Smooth muscle cell (in vitro differentiated cells): ENCODE results near the gene MND1. TPM values are rescaled to one million over a fixed set of nuclear protein-coding genes. Genes with fewer than 3 reads are reported as not detected.

Experiments
- DNase-seq: peaks from one replicate; lab custom pipeline; 2025; ENCODE audit not compliant: unreplicated experiment; lab: John Stamatoyannopoulos, UW
- H2AFZ ChIP-seq: fragments of 200-600 bp; sonication (generic); 2 replicates; pipeline ENCODE4 v1.6.0; 2016; ENCODE audit warnings: antibody characterized with exemption, low read depth, mild to moderate bottlenecking
- H3F3A ChIP-seq: fragments of 200-600 bp; sonication (generic); 2 replicates; pipeline ENCODE4 v1.6.0; 2017; ENCODE audit warnings: antibody characterized with exemption, low read depth
- H3K27ac ChIP-seq: fragments of 200-600 bp; sonication (generic); 2 replicates; pipeline ENCODE4 v1.5.1; 2016; ENCODE audit warnings: low read depth, mild to moderate bottlenecking
- H3K27me3 ChIP-seq: fragments of 200-600 bp; sonication (generic); 2 replicates; pipeline ENCODE4 v1.6.1; 2016; ENCODE audit warnings: low read depth, mild to moderate bottlenecking
- H3K36me3 ChIP-seq: fragments of 200-600 bp; sonication (generic); 2 replicates; pipeline ENCODE4 v1.5.1; 2016; ENCODE audit warnings: low read depth
- H3K4me1 ChIP-seq: fragments of 200-600 bp; sonication (generic); 2 replicates; pipeline ENCODE4 v1.5.1; 2016; ENCODE audit warnings: low read depth
- H3K4me2 ChIP-seq: fragments of 200-600 bp; sonication (generic); 2 replicates; pipeline ENCODE4 v1.6.0; 2016; ENCODE audit warnings: mild to moderate bottlenecking
- H3K4me3 ChIP-seq: fragments of 200-600 bp; sonication (generic); 2 replicates; pipeline ENCODE4 v1.5.1; 2016; ENCODE audit warnings: mild to moderate bottlenecking
- H3K79me2 ChIP-seq: fragments of 200-600 bp; sonication (generic); 2 replicates; pipeline ENCODE4 v1.6.0; 2016; ENCODE audit warnings: low read depth, mild to moderate bottlenecking
- H3K9ac ChIP-seq: fragments of 200-600 bp; sonication (generic); 2 replicates; pipeline ENCODE4 v1.6.0; 2016; ENCODE audit warnings: low read depth
- H3K9me3 ChIP-seq: fragments of 200-600 bp; sonication (generic); replicated peaks from 2 replicates; pipeline ENCODE4 v1.5.1; 2016; ENCODE audit warnings: low read depth
- H4K20me1 ChIP-seq: fragments of 200-600 bp; sonication (generic); 2 replicates; pipeline ENCODE4 v1.6.0; 2016; ENCODE audit warnings: low read depth
- WGBS: methylation state at CpG from one replicate; pipeline ENCODE4 v1.1.7; 2016; ENCODE audit warnings: low lambda C conversion rate; 5-methylcytosine and 5-hydroxymethylcytosine counted together
- polyA plus RNA-seq: library from polyadenylated mRNA; unstranded; fragments of >200 nt; fragmentation: Nextera tagmentation; extraction: Ambion mirVana; gene quantifications from 2 replicates; pipeline ENCODE4 v1.2.1, GENCODE V29; 2016
- total RNA-seq: library from RNA; depleted of rRNA; stranded (reverse); fragments of >200 nt; gene quantifications from 2 replicates; pipeline ENCODE4 v1.2.3, GENCODE V29; 2014
- TF ChIP-seq, protein P1 (sequence below): fragments of 200-600 bp; sonication (generic); IDR thresholded peaks from 2 replicates; pipeline ENCODE4 v1.5.1; 2017; ENCODE audit warnings: borderline replicate concordance, mild to moderate bottlenecking, antibody characterized with exemption; ENCODE audit not compliant: insufficient read depth, poor library complexity, severe bottlenecking

The MND1 gene
- total and polyA plus RNA-seq, 2 experiments from 2014 or later = 1.7 to 3.1 TPM

DNA sequence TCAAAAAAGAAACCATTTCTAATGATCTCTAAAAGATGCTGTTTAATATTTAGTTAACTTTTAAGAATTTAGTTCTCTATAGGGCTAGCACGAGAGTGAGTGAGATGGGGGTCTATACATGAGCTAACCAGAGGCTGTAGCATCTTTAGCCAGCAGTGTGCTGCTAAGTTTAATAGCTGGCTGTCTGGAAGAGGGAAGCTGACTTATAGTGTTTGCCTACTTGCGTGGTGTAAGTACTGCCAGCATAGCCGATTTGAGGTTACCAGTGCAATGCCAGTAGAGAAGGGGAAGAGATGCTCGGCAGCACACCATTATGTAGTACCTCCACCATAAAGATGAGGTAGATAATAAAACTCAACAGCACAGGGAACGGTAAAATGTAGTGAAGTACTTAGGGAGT is 74.5 kb downstream of the MND1 start:
- Histone ChIP-seq H3K79me2 (no peaks in the 10 kb centered on the region), H3K4me1 (peaks cover 7% of the 10 kb centered on the region), H3K4me2 (no peak overlapping the region), H3K9me3 (no peaks in the 10 kb centered on the region), H3K36me3 (no peaks in the 10 kb centered on the region), H3F3A (no peaks in the 10 kb centered on the region), H3K4me3 (no peak overlapping the region), H2AFZ (no peak overlapping the region), H3K27me3 (no peaks in the 10 kb centered on the region), H3K27ac (no peak overlapping the region), H3K9ac (no peak overlapping the region), H4K20me1 (no peaks in the 10 kb centered on the region)
- no peak for DNase-seq
- TF ChIP-seq, protein P1, sequence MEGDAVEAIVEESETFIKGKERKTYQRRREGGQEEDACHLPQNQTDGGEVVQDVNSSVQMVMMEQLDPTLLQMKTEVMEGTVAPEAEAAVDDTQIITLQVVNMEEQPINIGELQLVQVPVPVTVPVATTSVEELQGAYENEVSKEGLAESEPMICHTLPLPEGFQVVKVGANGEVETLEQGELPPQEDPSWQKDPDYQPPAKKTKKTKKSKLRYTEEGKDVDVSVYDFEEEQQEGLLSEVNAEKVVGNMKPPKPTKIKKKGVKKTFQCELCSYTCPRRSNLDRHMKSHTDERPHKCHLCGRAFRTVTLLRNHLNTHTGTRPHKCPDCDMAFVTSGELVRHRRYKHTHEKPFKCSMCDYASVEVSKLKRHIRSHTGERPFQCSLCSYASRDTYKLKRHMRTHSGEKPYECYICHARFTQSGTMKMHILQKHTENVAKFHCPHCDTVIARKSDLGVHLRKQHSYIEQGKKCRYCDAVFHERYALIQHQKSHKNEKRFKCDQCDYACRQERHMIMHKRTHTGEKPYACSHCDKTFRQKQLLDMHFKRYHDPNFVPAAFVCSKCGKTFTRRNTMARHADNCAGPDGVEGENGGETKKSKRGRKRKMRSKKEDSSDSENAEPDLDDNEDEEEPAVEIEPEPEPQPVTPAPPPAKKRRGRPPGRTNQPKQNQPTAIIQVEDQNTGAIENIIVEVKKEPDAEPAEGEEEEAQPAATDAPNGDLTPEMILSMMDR = no peak
- 80% methylated on average over 5 of the region's 5 CpGs for WGBS

- H3F3A ChIP-seq = no peaks in the 10 kb centered on the region
- H3K4me3 ChIP-seq = no peak overlapping the region
- no peak for DNase-seq
- H2AFZ ChIP-seq = no peak overlapping the region
- H3K4me1 ChIP-seq = peaks cover 7% of the 10 kb centered on the region
- 91% methylated on average over 9 of the region's 9 CpGs for WGBS
- no peaks in the 10 kb centered on the region for H4K20me1 ChIP-seq
- H3K27ac ChIP-seq = no peak overlapping the region
- TF ChIP-seq, protein P1 = no peak
- no peaks in the 10 kb centered on the region for H3K36me3 ChIP-seq
- no peaks in the 10 kb centered on the region for H3K79me2 ChIP-seq
- H3K9ac ChIP-seq = no peak overlapping the region
- no peaks in the 10 kb centered on the region for H3K27me3 ChIP-seq
- no peaks in the 10 kb centered on the region for H3K9me3 ChIP-seq
- H3K4me2 ChIP-seq = no peak overlapping the region
Measured at GRCh38 chr4:153419673-153420278, 75.3 kb downstream of the MND1 start.

DNA sequence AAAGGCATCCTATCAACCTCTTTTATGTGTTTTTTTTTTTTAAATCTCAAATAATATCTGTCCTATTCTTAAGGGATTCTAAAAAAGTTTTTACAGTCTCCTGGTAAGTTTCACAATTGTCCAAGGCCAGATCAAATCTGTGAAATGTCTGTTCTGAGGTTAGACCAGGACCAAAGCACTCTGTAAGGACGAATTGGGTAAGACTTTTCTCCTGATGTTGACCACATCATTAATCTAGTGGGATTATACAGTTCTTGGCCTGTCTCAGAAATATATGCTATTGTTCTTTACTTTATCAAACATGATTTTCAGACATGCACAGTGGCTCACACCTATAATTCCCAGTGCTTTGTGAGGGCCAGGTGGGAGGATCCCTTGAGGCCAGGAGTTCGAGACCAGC is 75.9 kb downstream of the MND1 start:
- no peak overlapping the region for H3K4me2 ChIP-seq
- no peaks in the 10 kb centered on the region for H3K9me3 ChIP-seq
- H3K4me1 ChIP-seq = peaks cover 7% of the 10 kb centered on the region
- no peaks in the 10 kb centered on the region for H3F3A ChIP-seq
- no peaks in the 10 kb centered on the region for H3K27me3 ChIP-seq
- DNase-seq = no peak
- no peak overlapping the region for H3K9ac ChIP-seq
- 72% methylated on average over 2 of the region's 2 CpGs for WGBS
- H3K4me3 ChIP-seq = no peak overlapping the region
- TF ChIP-seq, protein P1 = no peak
- no peak overlapping the region for H2AFZ ChIP-seq
- no peaks in the 10 kb centered on the region for H3K36me3 ChIP-seq
- no peak overlapping the region for H3K27ac ChIP-seq
- no peaks in the 10 kb centered on the region for H4K20me1 ChIP-seq
- no peaks in the 10 kb centered on the region for H3K79me2 ChIP-seq

GRCh38 chr4:153421941-153422340 is 77.5 kb downstream of the MND1 start:
- 97% methylated on average over 3 of the region's 3 CpGs for WGBS
- H3K27me3 ChIP-seq = no peaks in the 10 kb centered on the region
- TF ChIP-seq, protein P1 = no peak
- no peaks in the 10 kb centered on the region for H4K20me1 ChIP-seq
- no peak overlapping the region for H3K4me3 ChIP-seq
- no peak overlapping the region for H3K27ac ChIP-seq
- DNase-seq = no peak
- no peak overlapping the region for H3K4me2 ChIP-seq
- no peak overlapping the region for H2AFZ ChIP-seq
- H3K36me3 ChIP-seq = no peaks in the 10 kb centered on the region
- H3K79me2 ChIP-seq = no peaks in the 10 kb centered on the region
- no peak overlapping the region for H3K9ac ChIP-seq
- H3F3A ChIP-seq = no peaks in the 10 kb centered on the region
- no peaks in the 10 kb centered on the region for H3K9me3 ChIP-seq
- H3K4me1 ChIP-seq = peaks cover 7% of the 10 kb centered on the region
